ENCODE results near the gene SIRPA.

- no peak for TF ChIP-seq CTCF (conservative IDR thresholded peaks at IDR 0.05; ENCODE audit: low read depth, low read length)
- no peak for TF ChIP-seq NFE2L2 (IDR thresholded peaks at IDR 0.05; ENCODE audit: low read depth, low read length)
- TF ChIP-seq RCOR1 (IDR thresholded peaks at IDR 0.05; ENCODE audit: insufficient replicate concordance, low read length) = no peak
- no peak for TF ChIP-seq CHD1 (IDR thresholded peaks at IDR 0.05; ENCODE audit: low read depth, low read length)
- no peak for TF ChIP-seq POLR2A (IDR thresholded peaks at IDR 0.05; ENCODE audit: low read depth, low read length)
- TF ChIP-seq BHLHE40 (IDR thresholded peaks at IDR 0.05; ENCODE audit: low read depth, low read length) = no peak
- no peak for TF ChIP-seq RAD21 (IDR thresholded peaks at IDR 0.05; ENCODE audit: low read length)
- TF ChIP-seq ELK1 (IDR thresholded peaks at IDR 0.05; ENCODE audit: borderline replicate concordance, low read depth, low read length) = no peak
- TF ChIP-seq RFX5 (IDR thresholded peaks at IDR 0.05; ENCODE audit: low read depth, low read length) = no peak
These were observed 3.2 kb upstream of the SIRPA start for GRCh38 chr20:1892119-1892385.
